Astrocyte (in vitro differentiated cells and primary cell): ENCODE measurements around the gene GRIN3A.

Experiments
- EZH2 ChIP-seq: IDR thresholded peaks from 2 replicates; pipeline ENCODE4 v1.6.1; 2012; ENCODE audit warnings: mild to moderate bottlenecking, low read length, inconsistent platforms; ENCODE audit not compliant: insufficient read depth
- TF ChIP-seq, protein P1 (sequence below): IDR thresholded peaks from 2 replicates; pipeline ENCODE4 v1.5.1; 2011; ENCODE audit warnings: low read depth, mild to moderate bottlenecking, inconsistent platforms, low read length, moderate library complexity; ENCODE audit not compliant: insufficient read depth

DNA sequence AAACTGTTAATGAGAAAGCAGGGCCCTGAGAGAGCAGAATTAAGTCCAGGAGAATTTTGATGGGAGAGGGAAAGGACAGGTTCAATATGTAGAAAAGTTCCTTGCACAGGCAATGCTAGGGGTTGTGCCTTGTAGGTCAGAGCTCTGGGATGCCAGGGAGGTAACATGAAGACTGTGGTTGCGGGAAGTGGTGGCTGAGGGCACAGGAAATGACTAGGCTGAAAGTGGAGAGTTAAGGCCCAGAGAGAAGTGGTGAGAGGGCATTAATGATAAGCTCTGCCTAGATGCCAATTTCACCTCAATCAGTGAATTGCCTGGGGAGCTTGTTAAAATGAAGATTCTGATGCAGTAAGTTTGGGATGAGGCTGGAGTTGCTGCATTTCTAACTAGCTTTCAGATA is 112.2 kb downstream of the GRIN3A start:
- TF ChIP-seq, protein P1, sequence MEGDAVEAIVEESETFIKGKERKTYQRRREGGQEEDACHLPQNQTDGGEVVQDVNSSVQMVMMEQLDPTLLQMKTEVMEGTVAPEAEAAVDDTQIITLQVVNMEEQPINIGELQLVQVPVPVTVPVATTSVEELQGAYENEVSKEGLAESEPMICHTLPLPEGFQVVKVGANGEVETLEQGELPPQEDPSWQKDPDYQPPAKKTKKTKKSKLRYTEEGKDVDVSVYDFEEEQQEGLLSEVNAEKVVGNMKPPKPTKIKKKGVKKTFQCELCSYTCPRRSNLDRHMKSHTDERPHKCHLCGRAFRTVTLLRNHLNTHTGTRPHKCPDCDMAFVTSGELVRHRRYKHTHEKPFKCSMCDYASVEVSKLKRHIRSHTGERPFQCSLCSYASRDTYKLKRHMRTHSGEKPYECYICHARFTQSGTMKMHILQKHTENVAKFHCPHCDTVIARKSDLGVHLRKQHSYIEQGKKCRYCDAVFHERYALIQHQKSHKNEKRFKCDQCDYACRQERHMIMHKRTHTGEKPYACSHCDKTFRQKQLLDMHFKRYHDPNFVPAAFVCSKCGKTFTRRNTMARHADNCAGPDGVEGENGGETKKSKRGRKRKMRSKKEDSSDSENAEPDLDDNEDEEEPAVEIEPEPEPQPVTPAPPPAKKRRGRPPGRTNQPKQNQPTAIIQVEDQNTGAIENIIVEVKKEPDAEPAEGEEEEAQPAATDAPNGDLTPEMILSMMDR = no peak
- TF ChIP-seq EZH2 = no peak
